ENCODE data around the gene SPATC1L. TPM values are rescaled to one million over a fixed set of nuclear protein-coding genes. Genes with fewer than 3 reads are reported as not detected.
"Not testable (repeated sequence)": the region's sequence is repeated elsewhere in the genome, so short reads cannot be mapped to it uniquely, and the experiment has no call there.

The SPATC1L gene
- polyA plus RNA-seq, 1 donor from 2014 or later = 15.0 TPM

DNA sequence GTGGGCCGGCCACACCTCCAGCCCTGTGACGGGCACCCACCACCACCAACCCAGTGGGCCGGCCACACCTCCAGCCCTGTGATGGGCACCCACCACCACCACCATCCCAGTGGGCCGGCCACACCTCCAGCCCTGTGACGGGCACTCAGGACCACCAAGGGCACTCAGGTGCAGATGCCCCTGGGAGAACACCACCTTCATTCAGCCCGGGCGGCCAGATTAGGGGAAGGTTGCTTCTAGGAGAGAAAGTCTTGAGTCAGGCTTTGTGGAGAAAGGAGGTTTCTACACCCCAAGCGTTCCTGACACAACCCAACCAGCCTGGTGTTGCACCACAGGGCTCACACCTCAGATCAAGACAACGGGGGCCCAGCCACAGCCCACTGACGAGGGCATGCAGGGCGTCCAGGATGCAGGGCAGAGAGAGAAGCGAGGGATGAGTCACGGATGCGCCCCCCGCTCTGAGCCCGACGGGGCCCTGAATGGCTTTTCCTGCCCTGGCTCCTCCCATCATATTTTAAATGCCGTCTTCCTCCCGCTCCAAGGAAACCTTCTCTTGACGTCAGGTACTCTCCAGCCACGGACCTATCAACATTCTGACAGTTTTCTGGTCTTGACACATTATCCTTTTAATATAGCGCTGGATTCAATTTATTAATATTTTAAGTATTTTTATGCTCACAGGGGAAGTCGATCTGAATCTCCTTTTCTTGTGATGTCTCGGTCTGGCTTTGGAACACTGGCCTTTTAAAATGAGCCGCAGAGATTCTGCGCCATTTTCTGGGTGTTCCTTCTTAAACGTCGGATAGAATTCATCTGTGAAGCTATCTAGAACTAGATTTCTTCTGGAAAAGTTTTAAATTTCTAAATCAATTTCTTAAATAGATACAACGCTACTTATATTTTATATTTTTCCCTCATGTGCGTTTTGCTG is 631 bp upstream of the SPATC1L start:
- Mint-ChIP-seq H3K36me3 (peaks cover 4% of the 10 kb centered on the region), H3K4me3 (peak overlapping the region; percentile 88 to 95 (median 94)), H3K27me3 (no peaks in the 10 kb centered on the region), H3K4me1 (peaks cover 0 to 6% (median 3%) of the 10 kb centered on the region in 3 donors), H3K9me3 (no peaks in the 10 kb centered on the region), H3K27ac (peak overlapping the region; percentile 69 to 92 (median 86))

DNA sequence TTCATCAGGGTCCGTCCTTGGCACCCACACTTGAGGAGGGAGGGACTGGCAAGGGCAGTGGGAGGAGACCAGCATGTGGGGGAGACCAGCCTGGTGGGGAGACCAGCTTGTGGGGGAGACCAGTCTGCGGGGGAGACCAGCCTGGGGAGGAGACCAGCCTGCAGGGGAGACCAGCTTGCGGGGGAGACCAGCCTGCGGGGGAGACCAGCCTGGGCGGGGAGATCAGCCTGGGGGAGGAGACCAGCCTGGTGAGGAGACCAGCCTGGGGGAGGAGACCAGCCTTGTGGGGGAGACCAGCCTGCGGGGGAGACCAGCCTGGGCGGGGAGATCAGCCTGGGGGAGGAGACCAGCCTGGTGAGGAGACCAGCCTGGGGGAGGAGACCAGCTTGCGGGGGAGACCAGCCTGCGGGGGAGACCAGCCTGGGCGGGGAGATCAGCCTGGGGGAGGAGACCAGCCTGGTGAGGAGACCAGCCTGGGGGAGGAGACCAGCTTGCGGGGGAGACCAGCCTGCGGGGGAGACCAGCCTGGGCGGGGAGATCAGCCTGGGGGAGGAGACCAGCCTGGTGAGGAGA is 836 bp downstream of the SPATC1L start:
- not testable (repeated sequence) for H3K4me1 Mint-ChIP-seq, H3K27ac Mint-ChIP-seq, H3K9me3 Mint-ChIP-seq, H3K27me3 Mint-ChIP-seq, H3K36me3 Mint-ChIP-seq
- peak overlapping the region; percentile 40 to 86 (median 72) for H3K4me3 Mint-ChIP-seq

- peaks cover 0 to 6% (median under 1%) of the 10 kb centered on the region in 3 donors for H3K4me1 Mint-ChIP-seq
- peak overlapping the region in 1 of 3 donors; percentile 82 for H3K27ac Mint-ChIP-seq
- no peaks in the 10 kb centered on the region for H3K27me3 Mint-ChIP-seq
- peaks cover 2% of the 10 kb centered on the region for H3K36me3 Mint-ChIP-seq
- H3K4me3 Mint-ChIP-seq = peak overlapping the region; percentile 40 to 86 (median 72)
- peaks cover 0 to 2% (median 1%) of the 10 kb centered on the region in 3 donors for H3K9me3 Mint-ChIP-seq
Observed at GRCh38 chr21:46182548-46183336, 1.5 kb downstream of the SPATC1L start.

GRCh38 chr21:46181953-46182547 is 2.2 kb downstream of the SPATC1L start:
- Mint-ChIP-seq H3K27me3 (no peaks in the 10 kb centered on the region), H3K27ac (no peak overlapping the region), H3K4me1 (peaks cover 0 to 6% (median 4%) of the 10 kb centered on the region in 3 donors), H3K4me3 (peak overlapping the region in 1 of 4 donors; percentile 38), H3K9me3 (peaks cover 2 to 4% (median 3%) of the 10 kb centered on the region in 3 donors), H3K36me3 (peaks cover 2% of the 10 kb centered on the region)

GRCh38 chr21:46181436-46181835 is 2.8 kb downstream of the SPATC1L start:
- Mint-ChIP-seq H3K27ac (no peak overlapping the region), H3K27me3 (no peaks in the 10 kb centered on the region), H3K9me3 (peaks cover 3 to 4% (median 4%) of the 10 kb centered on the region in 3 donors), H3K4me3 (no peak overlapping the region), H3K36me3 (peaks cover 4% of the 10 kb centered on the region), H3K4me1 (peaks cover 0 to 6% (median 4%) of the 10 kb centered on the region in 3 donors)

DNA sequence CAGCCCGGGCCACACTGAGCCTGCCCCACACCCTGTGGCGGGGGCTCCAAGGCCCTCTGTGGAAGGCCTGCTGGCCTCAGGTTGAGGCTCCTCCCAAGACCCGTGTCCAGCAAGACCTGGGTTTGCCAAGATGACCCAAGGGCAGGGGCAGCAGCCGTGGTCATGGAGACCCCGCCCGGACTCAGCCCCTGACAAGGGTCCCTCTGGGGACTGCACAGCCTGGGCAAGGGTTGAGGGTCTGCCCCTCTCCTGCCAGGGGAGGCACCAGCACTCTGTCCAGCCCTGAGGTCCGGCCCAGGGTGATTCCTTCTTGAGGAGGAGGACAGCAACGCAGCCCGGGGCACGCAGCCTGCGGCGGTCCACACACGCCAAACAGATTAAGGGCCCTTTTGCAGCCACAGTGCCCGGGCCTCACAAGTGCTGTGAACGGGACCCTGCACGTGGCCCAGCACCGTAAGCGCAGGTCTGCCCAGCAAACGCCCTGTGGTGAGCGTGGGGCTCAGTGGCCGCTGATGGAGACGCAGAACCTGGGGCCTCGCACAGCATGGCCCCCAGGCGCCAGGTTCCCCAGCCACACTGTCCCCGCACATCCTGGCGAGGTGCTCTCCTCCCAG is 3.4 kb downstream of the SPATC1L start:
- H3K36me3 Mint-ChIP-seq = peaks cover 4% of the 10 kb centered on the region
- H3K27ac Mint-ChIP-seq = no peak overlapping the region
- peaks cover 3 to 9% (median 4%) of the 10 kb centered on the region in 3 donors for H3K9me3 Mint-ChIP-seq
- H3K4me1 Mint-ChIP-seq = peaks cover 0 to 6% (median 4%) of the 10 kb centered on the region in 3 donors
- no peak overlapping the region for H3K4me3 Mint-ChIP-seq
- no peaks in the 10 kb centered on the region for H3K27me3 Mint-ChIP-seq

DNA sequence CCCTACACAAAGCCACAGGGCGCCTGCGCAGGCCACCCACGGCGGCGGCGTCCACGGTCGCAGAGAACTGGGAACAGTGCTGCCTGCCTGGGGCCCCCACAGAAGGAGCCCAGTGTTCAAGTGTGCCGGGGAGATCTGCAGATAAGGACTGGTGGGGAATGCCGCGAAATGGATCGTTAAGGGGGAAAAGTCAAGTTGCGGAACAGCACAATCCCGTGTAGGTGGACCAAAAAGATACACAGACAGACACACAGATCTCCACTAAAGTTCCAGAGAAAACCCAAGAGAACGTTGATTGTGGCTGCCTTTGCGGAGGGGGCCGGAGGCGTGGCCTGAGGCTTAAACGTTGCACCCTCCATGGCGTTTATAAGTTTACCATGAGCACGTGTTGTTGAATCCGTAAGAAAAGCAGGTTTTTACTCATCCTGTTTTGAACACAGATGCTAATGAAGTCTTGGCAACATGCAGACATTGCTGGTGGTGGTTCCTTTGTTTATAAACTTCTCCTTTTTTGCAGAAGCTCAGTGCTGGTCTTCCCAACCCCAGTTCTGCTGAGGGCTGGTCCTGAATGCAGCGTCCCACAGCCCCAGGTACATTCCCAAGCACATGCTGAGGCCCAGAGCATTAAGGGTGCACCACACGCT is 4.1 kb downstream of the SPATC1L start:
- H3K9me3 Mint-ChIP-seq = peaks cover 3 to 12% (median 8%) of the 10 kb centered on the region in 3 donors
- H3K4me3 Mint-ChIP-seq = peak overlapping the region in 1 of 4 donors; percentile 4
- H3K27me3 Mint-ChIP-seq = no peaks in the 10 kb centered on the region
- peak overlapping the region in 1 of 3 donors; percentile 4 for H3K27ac Mint-ChIP-seq
- H3K36me3 Mint-ChIP-seq = peaks cover 4% of the 10 kb centered on the region
- peaks cover 0 to 4% (median 2%) of the 10 kb centered on the region in 3 donors for H3K4me1 Mint-ChIP-seq

- peaks cover 0 to 4% (median 0%) of the 10 kb centered on the region in 3 donors for H3K4me1 Mint-ChIP-seq
- no peaks in the 10 kb centered on the region for H3K27me3 Mint-ChIP-seq
- peaks cover 4 to 17% (median 13%) of the 10 kb centered on the region in 3 donors for H3K9me3 Mint-ChIP-seq
- peak overlapping the region in 1 of 3 donors; percentile 4 for H3K27ac Mint-ChIP-seq
- H3K4me3 Mint-ChIP-seq = peak overlapping the region in 1 of 4 donors; percentile 4
- H3K36me3 Mint-ChIP-seq = peaks cover 4% of the 10 kb centered on the region
Observed at GRCh38 chr21:46179708-46180078, 4.6 kb downstream of the SPATC1L start.

DNA sequence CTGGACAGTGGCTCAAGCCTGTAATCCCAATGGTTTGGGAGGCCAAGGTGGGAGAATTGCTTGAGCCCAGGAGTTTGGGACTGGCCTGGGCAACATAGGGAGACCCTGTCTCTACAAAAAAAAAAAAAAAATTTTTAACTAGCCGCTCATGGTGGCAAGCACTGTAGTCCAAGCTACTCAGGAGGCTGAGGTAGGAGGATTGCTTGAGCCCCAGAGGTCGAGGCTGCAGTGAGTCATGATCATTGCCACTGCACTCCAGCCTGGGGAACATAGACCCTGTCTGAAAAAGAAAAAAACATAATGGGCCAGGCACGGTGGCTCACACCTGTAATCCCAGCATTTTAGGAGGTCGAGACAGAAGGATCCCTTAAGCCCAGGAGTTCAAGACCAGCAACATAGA is 5.3 kb downstream of the SPATC1L start:
- Mint-ChIP-seq H3K4me1 (peaks cover 0 to 4% (median 0%) of the 10 kb centered on the region in 3 donors), H3K9me3 (peaks cover 5 to 22% (median 18%) of the 10 kb centered on the region in 3 donors), H3K36me3 (peaks cover 4% of the 10 kb centered on the region), H3K27me3 (peaks cover 1% of the 10 kb centered on the region), H3K4me3 (no peak overlapping the region), H3K27ac (no peak overlapping the region)

DNA sequence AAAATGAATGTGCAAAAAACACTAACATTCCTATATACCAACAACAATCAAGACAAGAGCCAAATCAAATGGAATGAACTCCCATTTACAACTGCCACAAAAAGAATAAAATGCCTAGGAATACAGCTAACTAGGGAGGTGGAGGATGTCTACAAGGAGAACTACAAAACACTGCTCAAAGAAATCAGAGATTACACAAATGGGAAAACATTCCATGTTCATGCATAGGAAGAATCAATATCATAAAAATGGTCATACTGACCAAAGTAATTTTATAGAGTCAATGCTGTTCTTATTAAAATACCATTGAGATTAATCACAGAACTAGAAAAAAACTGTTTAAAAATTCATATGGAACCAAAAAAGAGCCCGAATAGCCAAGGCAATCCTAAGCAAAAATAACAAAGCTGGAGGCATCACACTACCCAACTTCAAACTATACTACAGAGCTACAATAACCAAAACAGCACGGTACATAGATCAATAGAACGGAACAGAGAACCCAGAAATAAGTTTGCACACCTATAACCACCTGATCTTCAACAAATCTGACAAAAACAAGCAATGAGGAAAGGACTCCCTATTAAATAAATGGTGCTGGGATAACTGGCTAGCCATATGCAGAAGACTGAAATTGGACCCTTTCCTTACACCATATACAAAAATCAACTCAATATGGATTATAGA is 7.7 kb downstream of the SPATC1L start:
- not testable (repeated sequence) for H3K27me3 Mint-ChIP-seq, H3K27ac Mint-ChIP-seq, H3K4me3 Mint-ChIP-seq, H3K4me1 Mint-ChIP-seq, H3K36me3 Mint-ChIP-seq
- peaks cover 5 to 25% (median 18%) of the 10 kb centered on the region in 3 donors for H3K9me3 Mint-ChIP-seq

DNA sequence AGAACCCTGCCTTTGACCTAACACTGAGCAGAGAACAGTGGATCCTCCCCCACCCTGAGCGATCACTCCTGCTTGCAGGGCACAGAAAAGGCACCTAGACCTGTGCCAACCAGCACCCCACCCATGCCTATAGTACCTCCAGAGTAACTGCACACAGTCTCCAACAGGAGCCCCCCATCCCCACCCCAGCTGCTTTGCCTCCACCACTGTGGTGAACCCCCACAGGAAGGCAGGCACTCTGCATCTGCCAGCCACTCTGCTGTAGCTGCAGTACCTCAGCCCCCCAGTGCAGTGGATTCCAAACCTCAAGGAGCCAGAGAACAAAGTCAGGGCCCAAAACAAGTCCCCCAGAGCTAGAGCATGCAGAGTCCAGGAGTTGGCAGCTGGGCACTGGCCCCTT is 10.7 kb downstream of the SPATC1L start:
- Mint-ChIP-seq H3K4me1 (peaks cover 3 to 4% (median 3%) of the 10 kb centered on the region in 3 donors), H3K4me3 (peak overlapping the region in 1 of 4 donors; percentile 33), H3K36me3 (peaks cover 4% of the 10 kb centered on the region), H3K27me3 (peaks cover 1% of the 10 kb centered on the region), H3K27ac (no peak overlapping the region), H3K9me3 (peaks cover 5 to 25% (median 18%) of the 10 kb centered on the region in 3 donors)

DNA sequence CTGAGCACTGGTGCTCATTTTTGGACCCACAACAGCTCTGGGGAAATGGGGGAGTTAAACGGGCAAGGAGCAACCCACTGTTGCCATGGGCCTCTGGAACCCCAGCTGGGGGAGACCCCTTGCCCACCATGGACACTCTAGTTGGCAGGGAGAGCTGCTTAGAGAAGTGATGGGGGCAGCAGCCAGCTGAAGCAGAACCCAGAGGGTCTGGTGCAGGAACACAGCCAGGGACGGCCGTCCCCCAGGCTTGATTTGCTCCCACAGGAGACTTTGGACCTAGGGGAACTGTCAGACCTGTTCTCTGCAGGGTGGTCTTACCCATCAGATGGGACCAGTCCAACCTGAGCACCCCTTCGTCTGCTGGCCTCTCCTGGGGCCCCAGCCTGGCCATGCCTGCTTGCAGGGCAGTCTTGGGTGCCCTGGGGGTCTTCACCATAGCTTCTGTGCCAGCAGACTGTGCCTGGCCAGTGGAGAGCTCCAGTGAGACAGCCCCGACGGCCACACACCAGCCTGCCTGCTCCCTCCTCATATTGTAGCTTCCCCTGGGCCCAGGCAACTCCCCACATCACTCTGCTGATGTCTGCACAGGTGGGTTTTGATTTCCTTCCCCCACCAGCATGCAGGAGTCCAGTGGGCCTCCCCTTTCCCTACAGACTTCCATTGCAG is 11.3 kb downstream of the SPATC1L start:
- Mint-ChIP-seq H3K27me3 (peaks cover 1% of the 10 kb centered on the region), H3K27ac (no peak overlapping the region), H3K4me1 (peaks cover 3 to 4% (median 3%) of the 10 kb centered on the region in 3 donors)

More for the DNA sequence above, 11.3 kb downstream of the SPATC1L start:
- H3K9me3 Mint-ChIP-seq = peaks cover 3 to 25% (median 18%) of the 10 kb centered on the region in 3 donors
- H3K36me3 Mint-ChIP-seq = peaks cover 2% of the 10 kb centered on the region
- peak overlapping the region in 1 of 4 donors; percentile 32 for H3K4me3 Mint-ChIP-seq

Data from IgD-negative memory B cell (primary cell).